ENCODE results near the gene CHML.
"Not testable (repeated sequence)": the region's sequence is repeated elsewhere in the genome, so short reads cannot be mapped to it uniquely, and the experiment has no call there.

CHML gene

GRCh38 chr1:241640149-241640866, at the start of gene CHML, which contains the start of gene OPN3:
Gene CHML, minus strand, starts transcription at chr1:241640369. Its CDS starts 4,603 bp downstream, at chr1:241635766.
Gene OPN3, minus strand, starts transcription at chr1:241640369. Its CDS starts 115 bp downstream, at chr1:241640254.
- no peak for TF ChIP-seq Cebpa-rat (IDR thresholded peaks at IDR 0.05)
- H3K27me3 ChIP-seq: no peaks in the 10 kb centered on the region
- H3K36me3 ChIP-seq: peaks cover 3% of the 10 kb centered on the region
- H3K4me1 ChIP-seq: peaks cover 50% of the 10 kb centered on the region
- peaks cover 9% of the 10 kb centered on the region for H3K9me3 ChIP-seq
- peak within 1 kb of the TSS; percentile 90 for H3K27ac ChIP-seq
- peaks cover 11% of the 10 kb centered on the region; the same call in 1 of the 2 replicates for H4K20me1 ChIP-seq
- H3K4me2 ChIP-seq: peak within 1 kb of the TSS; percentile 90
- H3K9ac ChIP-seq: peak within 1 kb of the TSS; percentile 91
- peak within 1 kb of the TSS; percentile 91 for H3K4me3 ChIP-seq

GRCh38 chr1:241688940-241689368, 48.8 kb upstream of the CHML start:
- no peaks in the 10 kb centered on the region for H4K20me1 ChIP-seq
- no peaks in the 10 kb centered on the region for H3K9me3 ChIP-seq
- no peaks in the 10 kb centered on the region for H3K36me3 ChIP-seq
- H3K27me3 ChIP-seq: no peaks in the 10 kb centered on the region
- no peak overlapping the region for H3K4me3 ChIP-seq
- no peak overlapping the region for H3K27ac ChIP-seq
- no peaks in the 10 kb centered on the region for H3K4me1 ChIP-seq
- H3K4me2 ChIP-seq: no peak overlapping the region
- H3K9ac ChIP-seq: no peak overlapping the region
- no peak for TF ChIP-seq Cebpa-rat (IDR thresholded peaks at IDR 0.05)

- H3K27ac ChIP-seq: no peak overlapping the region
- no peaks in the 10 kb centered on the region for H4K20me1 ChIP-seq
- H3K4me1 ChIP-seq: no peaks in the 10 kb centered on the region
- no peak overlapping the region for H3K9ac ChIP-seq
- H3K27me3 ChIP-seq: no peaks in the 10 kb centered on the region
- H3K4me2 ChIP-seq: no peak overlapping the region
- no peak for TF ChIP-seq Cebpa-rat (IDR thresholded peaks at IDR 0.05)
- no peak overlapping the region for H3K4me3 ChIP-seq
- no peaks in the 10 kb centered on the region for H3K9me3 ChIP-seq
- no peaks in the 10 kb centered on the region for H3K36me3 ChIP-seq
Measured at GRCh38 chr1:241684108-241684507, 43.9 kb upstream of the CHML start.

- no peak for TF ChIP-seq Cebpa-rat (IDR thresholded peaks at IDR 0.05)
- no peak overlapping the region for H3K27ac ChIP-seq
- no peak overlapping the region for H3K9ac ChIP-seq
- H3K4me1 ChIP-seq: no peaks in the 10 kb centered on the region
- H3K4me2 ChIP-seq: no peak overlapping the region
- H3K36me3 ChIP-seq: no peaks in the 10 kb centered on the region
- H3K9me3 ChIP-seq: no peaks in the 10 kb centered on the region
- no peak overlapping the region for H3K4me3 ChIP-seq
- H3K27me3 ChIP-seq: no peaks in the 10 kb centered on the region
- no peaks in the 10 kb centered on the region for H4K20me1 ChIP-seq
Measured at GRCh38 chr1:241682921-241683320, 42.8 kb upstream of the CHML start.

GRCh38 chr1:241681861-241682448, 41.8 kb upstream of the CHML start:
- not testable (repeated sequence) for H3K27me3 ChIP-seq, H3K27ac ChIP-seq

GRCh38 chr1:241679961-241680360, 39.8 kb upstream of the CHML start:
- Histone ChIP-seq H3K9ac (no peak overlapping the region), H4K20me1 (no peaks in the 10 kb centered on the region), H3K4me1 (no peaks in the 10 kb centered on the region), H3K27me3 (no peaks in the 10 kb centered on the region), H3K36me3 (no peaks in the 10 kb centered on the region), H3K4me3 (no peak overlapping the region), H3K4me2 (no peak overlapping the region), H3K9me3 (no peaks in the 10 kb centered on the region), H3K27ac (no peak overlapping the region)
- TF ChIP-seq Cebpa-rat (IDR thresholded peaks at IDR 0.05): no peak

More at GRCh38 chr1:241681861-241682448, 41.8 kb upstream of the CHML start:
- not testable (repeated sequence) for H3K4me1 ChIP-seq, H3K4me3 ChIP-seq, H3K9ac ChIP-seq, H3K36me3 ChIP-seq, H3K9me3 ChIP-seq, H3K4me2 ChIP-seq, H4K20me1 ChIP-seq

- Histone ChIP-seq H4K20me1 (no peaks in the 10 kb centered on the region), H3K4me1 (no peaks in the 10 kb centered on the region), H3K27me3 (no peaks in the 10 kb centered on the region), H3K4me2 (no peak overlapping the region), H3K4me3 (no peak overlapping the region), H3K36me3 (no peaks in the 10 kb centered on the region), H3K27ac (no peak overlapping the region), H3K9ac (no peak overlapping the region), H3K9me3 (no peaks in the 10 kb centered on the region)
- no peak for TF ChIP-seq Cebpa-rat (IDR thresholded peaks at IDR 0.05)
Measured at GRCh38 chr1:241679404-241679803, 39.2 kb upstream of the CHML start.

GRCh38 chr1:241678536-241678935, 38.4 kb upstream of the CHML start:
- no peak overlapping the region for H3K9ac ChIP-seq
- H3K4me2 ChIP-seq: no peak overlapping the region
- no peaks in the 10 kb centered on the region for H3K27me3 ChIP-seq
- H3K4me1 ChIP-seq: no peaks in the 10 kb centered on the region
- H3K9me3 ChIP-seq: no peaks in the 10 kb centered on the region
- no peaks in the 10 kb centered on the region for H3K36me3 ChIP-seq
- no peaks in the 10 kb centered on the region for H4K20me1 ChIP-seq
- H3K4me3 ChIP-seq: no peak overlapping the region
- no peak overlapping the region for H3K27ac ChIP-seq
- TF ChIP-seq Cebpa-rat (IDR thresholded peaks at IDR 0.05): no peak

- Histone ChIP-seq H3K9me3 (no peaks in the 10 kb centered on the region), H3K4me2 (no peak overlapping the region), H3K4me3 (no peak overlapping the region), H3K27me3 (no peaks in the 10 kb centered on the region), H3K4me1 (no peaks in the 10 kb centered on the region), H3K36me3 (no peaks in the 10 kb centered on the region), H4K20me1 (no peaks in the 10 kb centered on the region), H3K27ac (no peak overlapping the region), H3K9ac (no peak overlapping the region)
- TF ChIP-seq Cebpa-rat (IDR thresholded peaks at IDR 0.05): no peak
Measured at GRCh38 chr1:241677201-241677600, 37.0 kb upstream of the CHML start.

- Histone ChIP-seq H3K27ac (no peak overlapping the region), H3K4me3 (no peak overlapping the region), H3K36me3 (no peaks in the 10 kb centered on the region), H3K4me1 (no peaks in the 10 kb centered on the region), H4K20me1 (no peaks in the 10 kb centered on the region), H3K9ac (no peak overlapping the region), H3K4me2 (no peak overlapping the region), H3K9me3 (no peaks in the 10 kb centered on the region), H3K27me3 (no peaks in the 10 kb centered on the region)
- no peak for TF ChIP-seq Cebpa-rat (IDR thresholded peaks at IDR 0.05)
Measured at GRCh38 chr1:241675983-241676382, 35.8 kb upstream of the CHML start.

Data from BLaER1 (cell line).